HG03139 (cell line): ENCODE results near the gene OLA1.

Source experiments
- ATAC-seq: cut with Tn5 transposase; IDR thresholded peaks from one replicate; pipeline ENCODE4 v1.9.1; 2021; ENCODE audit not compliant: unreplicated experiment

The OLA1 gene

DNA sequence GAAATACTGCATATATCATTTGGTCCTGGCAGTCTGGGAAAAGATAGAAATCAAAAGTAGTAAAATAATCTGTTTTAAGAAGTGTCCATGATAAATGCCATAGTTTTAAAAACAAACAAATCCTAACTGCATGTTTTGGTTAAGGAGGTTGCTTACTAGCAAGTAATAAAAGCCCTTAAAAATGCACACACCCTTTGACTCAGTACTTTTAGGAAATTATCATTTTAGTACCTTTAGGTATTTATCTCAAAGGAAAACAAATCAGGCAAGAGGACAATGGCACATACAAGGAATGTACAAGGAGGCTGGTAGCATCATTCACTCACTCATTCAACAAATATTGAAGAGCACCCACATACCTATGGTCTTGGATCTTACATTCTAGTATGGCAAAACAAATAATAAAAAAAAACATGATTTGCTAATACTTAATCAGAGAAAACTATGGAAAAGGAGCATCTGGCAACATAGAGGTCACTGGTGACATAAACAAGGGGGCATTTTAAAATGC, 67.6 kb downstream of the OLA1 start:
- no peak for ATAC-seq

DNA sequence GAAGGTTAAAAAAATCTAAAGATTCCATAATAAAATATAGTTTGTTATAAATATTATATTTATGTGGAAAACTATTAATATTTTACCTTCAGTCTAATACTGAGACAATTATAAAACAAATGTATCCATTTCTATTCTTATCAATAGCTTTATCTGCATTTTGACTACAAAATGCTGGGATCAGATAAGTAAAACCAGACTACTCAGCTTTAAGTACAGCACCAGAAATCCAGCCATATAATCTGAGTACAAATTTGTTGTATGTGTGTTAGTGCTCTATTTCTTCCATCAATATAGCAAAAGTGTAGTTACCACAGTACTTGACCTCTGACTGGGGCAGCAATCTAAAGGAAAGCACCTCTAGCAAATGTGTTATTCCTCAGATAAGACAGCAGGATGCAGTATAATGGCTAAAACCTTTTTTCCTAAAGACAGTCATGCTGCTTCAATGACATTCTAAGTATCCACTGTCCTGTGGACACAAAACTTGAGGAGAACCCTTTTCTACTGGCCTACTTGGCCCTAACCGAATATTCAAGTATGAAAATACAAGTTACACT, 68.1 kb downstream of the OLA1 start:
- no peak for ATAC-seq

DNA sequence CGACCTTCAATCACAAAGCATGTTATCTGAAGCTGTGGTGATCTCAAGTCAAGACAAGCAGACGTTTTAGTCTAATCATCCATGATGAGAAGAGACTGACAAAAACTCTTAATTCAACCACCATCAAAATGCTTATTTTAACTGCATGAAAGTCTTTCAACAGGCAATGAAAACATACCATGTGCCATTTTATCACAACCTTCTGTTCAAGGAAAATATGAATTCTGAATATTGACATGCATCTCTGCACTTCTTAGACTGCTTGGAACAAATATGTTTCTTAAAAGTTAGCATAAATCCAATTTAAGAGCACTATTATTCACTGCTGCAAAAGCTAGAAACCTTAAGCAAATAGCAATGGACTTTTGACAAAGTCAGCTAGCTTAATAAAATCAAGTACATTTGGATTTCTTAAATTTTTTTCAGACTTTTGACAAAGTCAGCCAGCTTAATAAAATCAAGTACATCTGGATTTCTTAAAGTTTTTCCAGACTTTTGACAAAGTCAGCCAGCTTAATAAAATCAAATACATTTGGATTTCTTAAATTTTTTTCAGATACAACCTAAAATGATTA, 70.9 kb downstream of the OLA1 start:
- no peak for ATAC-seq

DNA sequence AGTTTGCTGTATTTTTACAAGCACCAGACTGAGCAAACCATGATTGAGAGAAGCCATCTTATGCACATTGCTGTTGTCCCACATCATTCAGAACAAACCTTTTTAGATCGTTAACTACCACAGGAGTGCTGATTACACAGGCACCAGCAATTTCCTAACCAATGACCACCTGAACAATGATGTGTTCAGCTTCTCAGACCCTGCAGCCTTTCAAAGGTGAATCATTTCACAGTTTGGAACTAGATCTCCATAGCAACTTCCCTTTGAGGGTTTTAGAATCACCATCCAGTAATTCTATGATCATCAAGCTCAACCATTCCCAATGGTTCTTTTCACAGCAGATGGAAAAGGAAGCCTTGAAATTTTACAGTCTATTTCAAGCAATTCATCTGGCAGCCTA, 71.4 kb downstream of the OLA1 start:
- no peak for ATAC-seq

DNA sequence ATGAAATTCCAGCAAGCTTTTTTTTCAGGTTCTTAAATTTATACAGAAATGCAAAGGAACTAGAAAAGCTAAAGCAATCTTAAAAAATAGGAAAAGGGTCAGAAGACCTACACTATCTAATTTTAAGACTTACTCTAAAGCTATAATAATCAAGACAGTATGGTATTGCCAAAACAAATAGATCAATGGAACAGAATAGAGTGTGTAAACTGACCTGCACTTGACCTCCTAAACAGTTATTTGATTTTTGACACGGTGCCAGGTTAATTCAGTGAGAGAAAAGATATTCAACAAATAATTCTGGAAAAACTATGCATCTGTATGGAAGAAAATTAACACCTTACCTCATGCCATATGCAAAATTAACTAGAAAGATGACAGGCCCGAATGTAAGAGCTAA, 73.6 kb downstream of the OLA1 start:
- no peak for ATAC-seq

DNA sequence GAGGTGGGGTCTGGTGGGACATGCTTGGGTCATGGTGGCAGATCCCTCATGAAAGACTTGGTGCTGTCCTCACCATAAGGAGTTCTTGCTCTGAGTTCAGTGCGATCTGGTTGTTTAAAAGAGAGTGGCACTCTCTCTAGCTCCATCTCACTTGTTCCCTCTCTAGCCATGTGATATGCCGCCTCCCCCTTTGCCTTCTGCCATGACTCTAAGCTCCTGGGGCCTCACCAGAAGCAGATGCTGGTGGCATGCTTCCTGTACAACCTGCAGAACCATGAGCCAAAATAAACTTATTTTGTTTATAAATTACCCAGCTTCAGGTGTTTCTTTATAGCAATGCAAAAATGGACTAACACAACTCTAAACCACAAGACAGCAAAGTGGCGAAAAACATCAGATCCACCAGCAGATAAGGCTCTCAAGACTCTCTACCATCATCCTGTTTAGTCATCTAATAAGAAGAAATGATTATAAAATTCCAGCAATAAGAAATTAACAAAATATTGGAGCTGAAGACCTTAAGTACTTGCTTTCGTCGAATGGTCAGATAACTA, 75.5 kb downstream of the OLA1 start:
- no peak for ATAC-seq

DNA sequence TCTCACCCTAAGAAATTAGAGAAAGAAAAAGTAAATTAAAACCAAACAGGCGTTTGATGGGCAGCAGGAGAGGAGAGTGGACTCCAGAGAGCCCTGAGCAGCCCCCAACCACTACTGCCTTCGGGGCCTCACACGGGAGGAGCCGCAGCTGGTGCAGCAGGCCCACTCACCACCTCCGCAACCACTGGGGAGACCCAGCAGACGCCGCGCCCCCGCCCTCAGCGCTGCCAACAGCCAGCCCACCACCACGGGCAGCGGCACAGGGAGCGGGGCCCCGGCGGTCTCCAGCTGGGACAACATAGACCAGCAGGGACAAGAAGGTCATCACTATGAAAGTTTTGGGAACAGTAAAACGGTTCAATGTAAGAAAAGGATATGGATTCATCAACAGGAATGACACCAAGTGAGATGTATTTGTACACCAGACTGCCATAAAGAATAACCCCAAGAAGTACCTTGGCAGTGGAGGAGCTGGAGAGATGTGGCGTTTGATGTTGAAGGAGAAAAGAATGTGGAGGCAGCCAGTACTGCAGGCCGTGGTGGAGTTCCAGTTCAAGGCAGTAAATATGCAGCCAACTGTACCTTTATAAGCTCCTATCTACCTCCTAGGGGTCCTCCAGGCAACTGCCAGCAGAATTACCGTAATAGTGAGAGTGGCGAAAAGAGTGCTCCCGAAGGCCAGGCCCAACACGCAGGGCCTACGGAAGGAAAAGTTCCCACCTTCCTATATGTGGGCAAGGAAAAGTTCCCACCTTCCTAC, 76.5 kb downstream of the OLA1 start:
- ATAC-seq = no peak

DNA sequence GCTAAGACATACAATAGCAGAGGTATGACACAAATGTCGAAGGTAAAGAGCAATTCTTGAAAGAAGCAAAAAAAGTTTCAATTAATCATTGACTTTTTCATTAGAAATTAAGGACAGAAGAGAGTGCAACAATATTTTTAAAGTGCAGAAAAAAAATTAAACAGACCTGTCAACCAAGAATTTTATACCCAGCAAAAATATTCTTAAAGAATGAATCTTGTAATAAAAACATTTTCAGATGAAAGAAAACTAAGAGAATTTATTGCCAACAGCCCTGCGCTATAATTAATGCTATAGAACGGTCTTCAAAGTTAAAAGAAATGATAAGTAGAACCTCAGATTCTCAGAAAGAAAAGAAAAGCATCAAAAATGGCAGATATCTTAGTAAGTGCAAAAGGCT, 79.0 kb downstream of the OLA1 start:
- ATAC-seq = no peak

DNA sequence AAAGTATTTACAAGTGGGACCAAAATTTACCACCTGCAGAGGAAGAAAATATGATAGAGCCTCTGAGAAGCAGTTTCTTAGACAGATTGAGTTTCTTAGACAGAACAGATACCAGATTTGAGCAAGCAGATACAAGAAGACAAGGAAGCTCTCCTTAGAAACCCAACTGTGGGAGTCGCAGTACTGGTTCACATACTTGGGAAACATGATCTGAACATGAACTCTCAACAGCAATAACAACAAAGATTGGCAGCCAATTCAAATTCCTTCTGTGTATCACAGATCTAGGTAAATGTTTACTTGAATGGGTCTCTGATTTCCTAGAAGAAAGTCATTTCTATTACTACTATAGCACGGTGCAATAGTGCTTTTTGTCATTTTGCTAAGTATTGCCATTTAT, 82.1 kb downstream of the OLA1 start:
- no peak for ATAC-seq

DNA sequence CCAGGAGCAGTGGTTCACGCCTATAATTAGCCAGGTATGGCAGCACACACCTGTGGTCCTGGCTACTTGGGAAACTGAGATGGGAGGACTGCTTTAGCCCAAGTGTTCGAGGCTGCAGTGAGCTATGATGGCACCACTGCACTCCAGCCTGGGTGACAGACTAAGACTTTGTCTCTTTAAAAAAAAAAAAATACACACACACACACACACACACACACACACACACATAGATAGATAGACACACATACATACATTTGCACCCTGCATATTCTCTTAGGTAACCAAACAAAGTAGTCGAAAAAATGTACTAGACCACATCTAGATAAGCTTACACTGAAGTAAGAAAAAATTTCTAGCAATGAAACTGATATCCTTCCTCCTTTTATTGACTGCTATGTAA, 86.8 kb downstream of the OLA1 start:
- ATAC-seq = no peak

DNA sequence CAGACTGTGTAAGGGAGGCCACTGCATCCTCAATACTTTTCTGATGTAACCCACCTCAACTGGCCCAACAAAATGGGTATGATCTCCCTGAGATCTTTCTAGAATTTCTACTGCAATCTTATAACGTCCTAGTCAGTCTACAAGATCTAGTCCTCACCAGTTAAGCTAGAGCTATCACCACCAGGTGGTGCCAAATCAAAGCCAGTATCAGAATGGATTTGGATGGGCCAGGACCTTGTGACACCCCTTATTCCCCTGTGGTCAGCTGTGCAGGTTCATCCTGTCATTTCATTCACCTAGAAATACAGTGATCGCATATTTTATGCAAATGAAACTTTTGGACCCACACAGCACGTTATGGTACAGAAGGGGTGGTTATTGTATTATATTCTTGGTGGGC, 90.3 kb downstream of the OLA1 start:
- no peak for ATAC-seq

DNA sequence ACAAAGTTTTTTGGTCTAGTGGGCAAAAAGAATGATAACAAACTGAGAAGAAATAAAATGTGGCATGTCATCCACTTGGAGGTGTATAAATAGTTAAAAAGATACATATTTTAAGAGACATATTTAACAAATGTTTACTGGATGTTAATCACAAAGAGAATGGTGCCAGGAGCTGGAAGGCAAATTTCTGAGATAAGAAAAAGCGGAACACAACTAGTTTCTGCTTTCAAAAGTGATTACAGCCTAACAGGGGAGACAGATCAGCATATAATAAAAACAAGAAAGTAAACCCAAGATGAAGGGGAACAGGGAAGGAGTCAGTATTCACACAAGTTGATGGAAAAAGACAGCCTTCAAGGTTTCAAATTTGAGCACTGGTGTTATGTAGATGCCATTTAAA, 91.3 kb downstream of the OLA1 start:
- no peak for ATAC-seq

DNA sequence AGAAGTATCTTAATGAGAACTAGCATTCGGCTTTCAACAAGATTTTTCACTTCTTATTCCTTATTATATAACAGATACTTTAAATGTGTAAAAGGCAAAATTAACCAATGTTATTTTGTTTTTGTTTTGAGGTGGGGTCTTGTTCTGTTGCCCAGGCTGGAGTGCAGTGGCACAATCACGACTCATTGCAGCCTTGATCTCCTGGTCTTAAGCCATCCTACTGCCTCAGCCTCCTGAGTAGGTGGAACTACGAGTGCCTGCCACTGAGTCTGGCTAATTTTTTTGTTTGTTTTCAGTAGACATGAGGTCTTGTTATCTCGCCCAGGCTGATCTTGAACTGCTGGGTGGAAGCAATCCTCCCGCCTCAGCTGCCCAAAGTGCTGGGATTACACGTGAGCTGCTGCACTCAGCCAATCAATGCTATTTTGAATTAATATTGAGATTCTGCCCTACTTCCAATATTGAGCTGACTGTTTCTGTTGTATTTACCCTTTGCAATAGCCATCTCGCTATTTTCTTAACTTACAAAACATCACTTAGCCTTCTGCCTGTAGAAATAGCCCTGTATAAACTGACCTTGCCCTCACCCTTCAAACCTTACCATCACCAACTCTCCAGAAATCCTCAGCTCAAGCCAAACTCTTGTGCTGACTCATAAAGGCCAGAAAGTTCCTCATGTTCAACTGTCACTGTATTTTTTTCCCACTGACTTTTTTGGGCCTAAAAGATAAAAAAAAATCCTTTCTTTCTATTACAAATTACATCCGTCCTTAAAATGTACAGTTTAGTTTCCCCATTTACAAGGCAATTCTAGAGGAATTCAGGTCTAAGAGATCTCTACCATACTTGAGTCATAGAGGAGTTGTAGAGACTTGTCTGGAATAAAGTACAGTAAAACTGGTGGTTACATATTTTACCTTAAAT, 94.3 kb downstream of the OLA1 start:
- no peak for ATAC-seq

DNA sequence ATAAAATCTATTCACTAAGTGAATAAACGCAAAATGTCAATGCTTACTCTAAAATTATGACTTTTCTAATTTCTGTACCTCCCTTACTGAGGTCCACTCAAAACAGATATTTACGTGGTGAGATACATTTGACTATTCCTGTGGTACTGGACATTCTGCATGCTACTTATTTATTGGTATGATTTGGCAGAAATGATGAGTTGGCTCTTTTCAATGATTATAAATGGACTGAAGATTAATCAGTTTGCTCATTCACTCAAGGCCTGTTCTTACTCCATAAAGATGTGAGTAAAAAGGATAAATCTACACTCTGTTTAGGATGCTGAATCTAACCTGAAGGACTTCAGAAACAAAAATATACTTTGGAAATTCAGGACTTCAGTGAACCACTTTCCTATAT, 98.8 kb downstream of the OLA1 start:
- no peak for ATAC-seq

DNA sequence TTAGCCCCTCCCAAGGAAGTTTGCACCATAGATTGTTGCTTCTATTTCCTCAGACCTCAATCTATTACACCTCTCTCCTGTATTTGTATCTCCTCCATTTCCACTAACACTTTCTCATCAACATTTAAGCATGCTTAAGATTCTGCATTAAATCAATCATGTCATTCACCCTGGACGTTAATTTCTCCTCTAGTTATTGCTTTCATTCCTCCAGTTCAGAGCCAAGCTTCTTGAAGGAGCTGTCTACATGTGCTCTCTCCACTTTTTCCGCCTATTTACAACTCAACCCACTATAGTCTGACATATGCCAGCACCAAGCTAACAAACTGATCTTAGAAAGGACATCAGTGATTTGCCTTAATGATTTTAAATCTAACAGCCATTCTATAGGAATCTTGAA, 99.5 kb downstream of the OLA1 start:
- no peak for ATAC-seq

DNA sequence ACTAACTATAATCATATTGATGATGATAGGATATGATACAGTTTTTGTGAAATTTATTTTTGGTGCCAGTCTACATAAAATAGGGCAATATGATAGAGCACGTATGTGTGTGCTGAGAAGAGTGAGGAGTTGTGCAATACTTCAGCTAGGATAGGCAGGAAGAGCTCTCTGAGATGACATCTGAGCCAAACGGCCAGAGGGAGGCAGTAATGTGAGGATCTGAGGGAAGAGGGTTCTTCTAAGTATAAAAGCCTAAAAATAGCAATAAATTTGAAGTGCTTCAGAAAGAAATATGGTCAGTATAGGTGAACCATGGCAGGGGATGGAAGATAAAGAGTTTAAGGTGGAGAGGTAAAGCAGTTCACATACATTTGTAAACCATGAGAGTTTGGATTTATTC, 102.5 kb downstream of the OLA1 start:
- no peak for ATAC-seq

DNA sequence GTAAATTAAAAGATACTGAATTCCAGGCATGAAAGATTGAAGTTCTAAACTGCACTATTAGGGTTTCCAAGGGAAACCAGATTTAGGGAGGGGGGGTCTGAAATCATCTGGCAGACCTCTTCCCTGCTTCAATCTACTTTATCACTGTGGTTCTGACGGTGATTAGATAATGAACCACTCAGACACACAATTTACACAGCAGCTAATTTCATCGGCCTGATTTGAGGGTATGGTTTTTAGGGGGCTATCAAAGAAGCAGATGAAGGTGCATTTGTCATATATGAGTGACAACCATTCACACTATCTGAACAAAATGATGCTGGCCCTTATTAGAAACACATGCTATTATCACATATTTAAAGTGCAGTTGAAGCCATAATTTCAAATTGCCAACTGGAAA, 106.0 kb downstream of the OLA1 start:
- ATAC-seq = no peak

DNA sequence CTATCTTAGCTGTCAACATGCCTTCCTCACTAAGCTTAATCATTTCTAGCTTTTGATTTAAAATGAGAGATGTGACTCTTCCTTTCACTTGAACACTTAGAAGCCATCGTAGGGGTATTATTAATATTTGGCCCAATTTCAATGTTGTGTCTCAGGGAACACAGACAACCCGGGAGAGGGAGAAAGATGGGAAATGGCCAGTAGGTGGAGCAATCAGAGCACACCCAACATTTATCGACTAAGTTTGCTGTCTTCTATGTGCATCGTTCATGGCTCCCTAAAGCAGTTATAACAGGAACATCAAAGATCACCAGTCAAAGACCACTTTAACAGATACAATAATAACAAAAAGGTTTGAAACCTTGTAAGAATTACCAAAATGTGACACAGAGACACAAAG, 110.2 kb downstream of the OLA1 start:
- no peak for ATAC-seq

DNA sequence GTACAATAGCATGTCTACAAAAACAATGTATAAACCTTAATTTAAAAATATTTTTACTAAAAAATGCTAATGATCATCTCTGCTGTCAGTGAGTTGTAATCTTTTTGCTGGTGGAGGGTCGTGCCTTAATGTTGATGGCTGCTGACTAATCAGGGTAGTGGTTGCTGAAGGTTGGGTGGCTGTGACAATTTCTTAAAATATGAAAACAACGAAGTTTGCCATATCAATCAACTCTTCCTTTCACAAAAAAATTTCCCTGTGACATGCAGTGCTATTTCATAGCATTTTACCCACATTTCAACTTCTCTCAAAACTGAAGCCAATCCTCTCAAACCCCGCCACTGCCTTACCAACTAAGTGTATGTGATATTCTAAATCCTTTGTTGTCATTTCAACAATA, 112.4 kb downstream of the OLA1 start:
- no peak for ATAC-seq

DNA sequence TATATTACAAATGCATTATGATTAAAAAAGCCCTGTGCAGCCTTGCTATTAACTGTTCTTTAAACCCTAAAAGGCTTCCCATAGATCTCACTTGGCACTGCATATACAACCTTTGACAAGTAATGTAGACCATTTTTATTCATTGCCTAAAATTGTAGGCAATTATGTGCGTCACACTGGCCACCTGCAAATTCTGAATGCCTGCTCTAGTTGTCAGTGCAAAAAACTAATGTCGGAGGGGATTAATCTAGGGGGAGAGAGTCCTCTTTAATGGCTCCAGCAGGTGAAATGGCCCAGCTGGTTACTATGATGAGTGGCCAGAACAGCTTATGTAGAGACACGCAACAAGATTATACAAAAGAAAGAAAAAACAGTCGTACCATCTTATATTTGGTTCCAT, 123.2 kb downstream of the OLA1 start:
- no peak for ATAC-seq

DNA sequence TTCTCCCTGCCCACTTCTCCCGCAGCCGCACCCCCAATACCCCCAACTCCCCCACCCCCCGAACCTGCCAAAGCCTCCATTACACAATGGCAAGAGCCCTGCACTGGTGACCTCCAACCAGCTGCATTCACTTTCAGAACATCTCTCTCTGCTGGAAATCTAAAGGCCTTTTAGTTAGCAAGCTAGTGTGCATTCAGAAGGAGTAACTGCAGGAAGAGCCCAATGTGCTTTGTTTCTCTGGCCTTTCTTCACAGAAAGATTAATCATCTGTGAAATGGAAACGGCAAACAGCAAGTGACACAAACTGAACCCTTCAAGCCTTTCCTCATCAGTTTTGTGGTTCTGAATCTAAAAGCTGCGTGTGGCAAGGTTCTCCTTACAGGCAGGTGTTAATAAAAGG, 124.2 kb downstream of the OLA1 start:
- ATAC-seq = no peak
